ENCODE results near the gene AURKA.

AURKA gene

DNA sequence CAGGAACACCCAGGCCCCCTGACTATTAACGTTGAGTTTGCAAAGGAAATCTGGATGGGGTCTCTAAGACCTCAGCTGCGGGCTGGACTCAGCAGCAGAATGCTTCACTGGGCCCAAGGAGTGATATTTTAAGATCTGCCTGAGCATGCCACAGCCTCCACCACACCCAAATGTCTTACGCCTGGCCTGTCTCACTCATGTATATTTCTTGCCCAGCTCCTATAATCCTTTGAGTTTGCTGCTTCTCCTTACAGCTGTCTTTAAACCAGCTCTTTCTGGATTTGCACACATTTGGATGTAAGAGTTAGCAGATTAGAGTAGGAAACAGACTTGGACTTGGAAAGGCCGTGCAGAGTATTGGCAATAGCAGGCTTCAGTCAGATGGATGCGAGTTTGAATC lies 36.4 kb upstream of the AURKA start:
- no peak for DNase-seq (ENCODE audit: low read depth)
- H3K4me3 ChIP-seq (ENCODE audit: control insufficient read depth, low read depth, low read length) = no peak overlapping the region
- TF ChIP-seq, protein P1, sequence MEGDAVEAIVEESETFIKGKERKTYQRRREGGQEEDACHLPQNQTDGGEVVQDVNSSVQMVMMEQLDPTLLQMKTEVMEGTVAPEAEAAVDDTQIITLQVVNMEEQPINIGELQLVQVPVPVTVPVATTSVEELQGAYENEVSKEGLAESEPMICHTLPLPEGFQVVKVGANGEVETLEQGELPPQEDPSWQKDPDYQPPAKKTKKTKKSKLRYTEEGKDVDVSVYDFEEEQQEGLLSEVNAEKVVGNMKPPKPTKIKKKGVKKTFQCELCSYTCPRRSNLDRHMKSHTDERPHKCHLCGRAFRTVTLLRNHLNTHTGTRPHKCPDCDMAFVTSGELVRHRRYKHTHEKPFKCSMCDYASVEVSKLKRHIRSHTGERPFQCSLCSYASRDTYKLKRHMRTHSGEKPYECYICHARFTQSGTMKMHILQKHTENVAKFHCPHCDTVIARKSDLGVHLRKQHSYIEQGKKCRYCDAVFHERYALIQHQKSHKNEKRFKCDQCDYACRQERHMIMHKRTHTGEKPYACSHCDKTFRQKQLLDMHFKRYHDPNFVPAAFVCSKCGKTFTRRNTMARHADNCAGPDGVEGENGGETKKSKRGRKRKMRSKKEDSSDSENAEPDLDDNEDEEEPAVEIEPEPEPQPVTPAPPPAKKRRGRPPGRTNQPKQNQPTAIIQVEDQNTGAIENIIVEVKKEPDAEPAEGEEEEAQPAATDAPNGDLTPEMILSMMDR (IDR thresholded peaks at IDR 0.05; ENCODE audit: control insufficient read depth, insufficient read depth, low read depth, low read length, missing control alignments) = no peak

DNA sequence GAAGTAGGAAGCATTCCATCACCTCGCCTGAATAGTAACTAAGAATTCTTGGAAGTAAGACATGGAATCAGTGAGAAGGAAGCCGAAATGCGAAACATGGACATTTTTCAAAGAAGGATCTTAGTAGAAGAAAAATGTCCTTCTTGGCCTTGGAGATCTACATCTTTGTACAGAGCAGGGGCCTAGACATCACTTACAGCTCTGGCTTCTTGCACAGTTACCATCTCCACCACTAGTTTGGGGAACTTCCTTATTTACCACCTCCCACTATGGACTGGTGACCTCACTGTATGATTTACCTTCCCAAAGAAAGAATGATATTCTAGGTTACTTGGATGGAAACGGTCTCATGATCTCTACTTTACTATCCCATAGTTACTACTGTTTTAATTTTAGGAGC lies 35.8 kb upstream of the AURKA start:
- H3K4me3 ChIP-seq (ENCODE audit: control insufficient read depth, low read depth, low read length) = no peak overlapping the region
- TF ChIP-seq, protein P1 (IDR thresholded peaks at IDR 0.05; ENCODE audit: control insufficient read depth, insufficient read depth, low read depth, low read length, missing control alignments) = no peak
- DNase-seq (ENCODE audit: low read depth) = no peak

DNA sequence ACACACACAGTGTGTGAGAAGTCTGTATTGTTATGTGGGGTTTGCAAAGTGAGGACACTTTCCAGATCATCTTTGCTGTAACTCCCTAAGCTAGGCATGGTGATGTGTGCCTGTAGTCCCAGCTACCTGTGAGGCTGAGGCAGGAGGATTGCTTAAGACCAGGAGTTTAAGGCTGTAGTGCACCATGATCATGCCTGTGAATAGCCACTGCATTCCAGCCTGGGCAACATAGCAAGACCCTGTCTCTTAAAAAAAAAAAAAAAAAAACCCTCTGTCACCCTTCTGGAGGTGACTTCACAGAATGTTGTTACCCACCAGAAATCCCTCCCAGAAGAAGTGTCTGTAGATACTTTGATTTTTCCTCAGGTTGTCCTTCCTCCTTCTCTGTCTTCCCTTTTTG lies 34.9 kb upstream of the AURKA start:
- TF ChIP-seq, protein P1 (IDR thresholded peaks at IDR 0.05; ENCODE audit: control insufficient read depth, insufficient read depth, low read depth, low read length, missing control alignments) = no peak
- DNase-seq (ENCODE audit: low read depth) = no peak
- H3K4me3 ChIP-seq (ENCODE audit: control insufficient read depth, low read depth, low read length) = no peak overlapping the region

DNA sequence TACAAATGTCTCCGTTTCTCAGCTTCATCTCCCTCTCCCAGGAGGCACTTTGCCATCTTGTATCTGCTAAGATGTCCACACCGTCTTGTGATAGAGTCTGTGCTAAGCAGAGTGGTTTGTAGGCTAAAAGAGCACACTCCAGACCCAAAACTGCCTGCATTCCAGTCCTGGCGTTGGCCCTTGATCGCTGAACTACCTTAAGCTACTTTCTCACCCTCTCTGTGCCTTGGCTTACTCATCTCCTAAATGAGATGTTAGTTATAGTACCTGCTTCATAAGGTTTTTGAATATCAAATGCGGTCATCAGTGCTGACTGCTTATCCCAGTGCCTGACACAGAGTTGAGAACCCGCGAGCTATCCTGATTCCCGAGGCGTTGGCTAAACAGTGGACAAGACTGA lies 34.0 kb upstream of the AURKA start:
- TF ChIP-seq, protein P1 (IDR thresholded peaks at IDR 0.05; ENCODE audit: control insufficient read depth, insufficient read depth, low read depth, low read length, missing control alignments) = no peak
- DNase-seq (ENCODE audit: low read depth) = no peak
- H3K4me3 ChIP-seq (ENCODE audit: control insufficient read depth, low read depth, low read length) = no peak overlapping the region

DNA sequence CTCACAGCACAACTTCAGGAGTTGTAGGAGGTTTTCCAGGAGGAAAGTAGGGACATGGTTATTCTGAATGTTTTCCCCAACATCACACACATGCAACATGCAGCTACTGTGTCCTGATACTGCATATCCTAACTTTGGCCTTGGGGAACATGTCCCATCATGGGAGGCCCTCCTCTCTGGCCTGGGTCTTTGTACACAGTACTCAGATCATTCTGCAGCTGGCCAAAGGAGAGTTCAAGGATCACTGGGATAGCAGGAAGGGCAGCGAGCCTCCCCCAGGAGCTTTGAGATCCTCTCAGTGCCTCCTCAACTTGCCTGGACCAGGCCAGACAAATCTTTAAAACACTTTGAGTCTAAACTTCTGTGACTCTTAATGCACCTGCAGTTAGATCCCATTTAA lies 32.9 kb upstream of the AURKA start:
- no peak for DNase-seq (ENCODE audit: low read depth)
- H3K4me3 ChIP-seq (ENCODE audit: control insufficient read depth, low read depth, low read length) = no peak overlapping the region
- TF ChIP-seq, protein P1 (IDR thresholded peaks at IDR 0.05; ENCODE audit: control insufficient read depth, insufficient read depth, low read depth, low read length, missing control alignments) = no peak

DNA sequence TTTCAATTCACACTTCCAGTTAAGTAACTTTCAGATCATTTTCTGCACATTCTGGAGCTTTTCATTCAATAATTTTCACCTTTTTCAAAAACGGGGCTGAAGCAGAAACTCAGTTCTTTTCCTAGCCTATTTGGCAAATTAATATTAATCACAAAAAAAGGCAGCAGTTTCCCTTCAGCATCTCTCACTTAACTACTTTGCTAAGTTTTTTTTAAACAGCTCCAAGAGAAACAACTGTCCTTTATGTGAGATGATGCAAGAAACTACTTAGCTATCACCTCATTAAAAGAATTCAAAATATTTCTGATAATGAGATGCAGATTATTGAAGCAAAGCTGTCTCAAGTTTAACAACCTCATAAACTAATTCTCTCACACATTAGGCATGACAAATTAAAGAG lies 31.9 kb upstream of the AURKA start:
- TF ChIP-seq, protein P1 (IDR thresholded peaks at IDR 0.05; ENCODE audit: control insufficient read depth, insufficient read depth, low read depth, low read length, missing control alignments) = no peak
- no peak overlapping the region for H3K4me3 ChIP-seq (ENCODE audit: control insufficient read depth, low read depth, low read length)
- DNase-seq (ENCODE audit: low read depth) = no peak

DNA sequence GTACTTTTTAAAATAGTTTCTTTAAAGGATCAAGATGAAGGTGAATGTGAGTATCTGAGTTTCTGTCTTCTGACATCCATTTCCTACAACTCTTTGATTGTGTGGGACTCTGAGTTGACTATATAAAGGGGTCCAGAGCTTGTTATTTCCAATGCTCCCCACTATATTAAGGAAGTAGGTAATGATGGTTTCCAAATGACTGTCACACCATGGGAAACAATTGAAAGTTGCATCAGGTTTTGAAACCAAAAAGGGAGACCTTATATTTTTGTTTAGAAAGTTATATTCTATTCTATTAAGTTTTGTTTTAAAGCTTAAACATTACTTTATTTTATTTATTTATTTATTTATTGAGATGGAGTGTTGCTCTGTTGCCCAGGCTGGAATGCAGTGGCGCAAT lies 31.2 kb upstream of the AURKA start:
- no peak for DNase-seq (ENCODE audit: low read depth)
- TF ChIP-seq, protein P1 (IDR thresholded peaks at IDR 0.05; ENCODE audit: control insufficient read depth, insufficient read depth, low read depth, low read length, missing control alignments) = no peak

More for the DNA sequence above, 31.2 kb upstream of the AURKA start:
- no peak overlapping the region for H3K4me3 ChIP-seq (ENCODE audit: control insufficient read depth, low read depth, low read length)

All from AG09309 (cell line).